K562 (cell line): ENCODE measurements around the gene AJAP1. TPM values are rescaled to one million over a fixed set of nuclear protein-coding genes. Genes with fewer than 3 reads are reported as not detected.

ENCODE experiments used
- ATAC-seq: fragments of 200-7000 bp; cut with Tn5 transposase; 3 replicates; pipeline ENCODE4 v1.9.1; 2020; ENCODE audit warnings: moderate library complexity
- BruUV-seq: library from RNA; stranded (reverse); fragments of 400-500 nt; replicated peaks from 2 replicates; lab custom pipeline; 2021; lab: Mats Ljungman, UMichigan
- CTCF ChIA-PET: fragments of 300-600 bp; formaldehyde crosslinking; extraction: SDS; loops from one replicate; lab custom pipeline; 2021; ENCODE audit warnings: low intra/inter-chr PET ratio; lab: Yijun Ruan, JAX
- POLR2A ChIA-PET: fragments of 300-600, 350-650 bp; sonication (Branson Sonifier 250); formaldehyde crosslinking; extraction: SDS; loops from one replicate; lab custom pipeline; 2021; ENCODE audit warnings: antibody characterized with exemption, inconsistent platforms; lab: Yijun Ruan, JAX
- DNase-seq, 4 experiments: peaks; one replicate each; pipeline versions ENCODE4 v3.0.0 to v3.0.0-alpha.2; 2011 to 2018; ENCODE audit warnings: low spot score in 3 of 4, mixed read lengths in 3 of 4; ENCODE audit errors: extremely low read depth in 1 of 4
- FAIRE-seq: peaks from 2 replicates; lab custom pipeline; 2011; peaks lifted over from hg19 to GRCh38; lab: Jason Lieb, UNC
- H2AFZ ChIP-seq: 2 replicates; pipeline ENCODE4 v1.6.0; 2011; ENCODE audit warnings: low read depth, low read length, control low read depth, inconsistent platforms
- H3K27ac ChIP-seq: fragments of 200-600 bp; 3 replicates; pipeline ENCODE4 v1.8.0; 2011; ENCODE audit warnings: low read depth, mild to moderate bottlenecking, control low read depth, inconsistent platforms, low read length, moderate library complexity, mixed read lengths; ENCODE audit errors: extremely low read depth
- H3K27me3 ChIP-seq, 2 experiments: fragments of 300-600 bp in 1 of 2; 2 replicates in 1 of 2; 3 replicates in 1 of 2; pipeline versions ENCODE4 v1.6.0 to v1.8.0; 2011; ENCODE audit warnings: inconsistent platforms in 2 of 2, low read length in 2 of 2, mild to moderate bottlenecking in 1 of 2, mixed read lengths in 1 of 2, moderate library complexity in 1 of 2; ENCODE audit not compliant: control insufficient read depth in 2 of 2, insufficient read depth in 2 of 2
- H3K36me3 ChIP-seq: fragments of 300-600 bp; 3 replicates; pipeline ENCODE4 v1.8.0; 2011; ENCODE audit warnings: mild to moderate bottlenecking, low read length, inconsistent platforms; ENCODE audit not compliant: control insufficient read depth, insufficient read depth
- H3K4me1 ChIP-seq, 2 experiments: fragments of 200-600 bp in 1 of 2; replicated peaks in 1 of 2; 2 replicates in 1 of 2; 3 replicates in 1 of 2; pipeline versions ENCODE4 v1.5.1 to v1.8.0; 2011; ENCODE audit warnings: inconsistent platforms in 2 of 2, low read length in 2 of 2, mild to moderate bottlenecking in 1 of 2, mixed read lengths in 1 of 2, moderate library complexity in 1 of 2; ENCODE audit not compliant: control insufficient read depth in 2 of 2, insufficient read depth in 2 of 2
- H3K4me2 ChIP-seq: 2 replicates; pipeline ENCODE4 v1.6.1; 2011; ENCODE audit warnings: low read length, control low read depth, inconsistent platforms, mixed read lengths; ENCODE audit not compliant: insufficient read depth
- H3K4me3 ChIP-seq: fragments of 200-600 bp; sonication (generic), shearing (Covaris generic); 2 replicates; pipeline ENCODE4 v1.5.1; 2016; ENCODE audit warnings: control low read depth, inconsistent platforms
- H3K79me2 ChIP-seq: fragments of 200-600 bp; 3 replicates; pipeline ENCODE4 v1.8.0; 2011; ENCODE audit warnings: low read length, inconsistent platforms; ENCODE audit not compliant: control insufficient read depth, insufficient read depth
- H3K9ac ChIP-seq, 2 experiments: 2 replicates each; pipeline versions ENCODE4 v1.6.0 to v1.6.1; 2011; ENCODE audit warnings: low read depth in 2 of 2, low read length in 2 of 2, control low read depth in 1 of 2, inconsistent platforms in 1 of 2, mild to moderate bottlenecking in 1 of 2, mixed read lengths in 1 of 2; ENCODE audit not compliant: insufficient read depth in 1 of 2
- H3K9me1 ChIP-seq: one replicate; pipeline ENCODE4 v1.6.0; 2011; ENCODE audit warnings: inconsistent platforms, mild to moderate bottlenecking, low read length, moderate library complexity; ENCODE audit not compliant: control insufficient read depth, insufficient read depth
- H3K9me3 ChIP-seq: replicated peaks from 2 replicates; pipeline ENCODE4 v1.5.1; 2011; ENCODE audit warnings: low read depth, low read length, inconsistent platforms; ENCODE audit not compliant: control insufficient read depth, insufficient read depth
- H4K20me1 ChIP-seq: replicated peaks from 2 replicates; pipeline ENCODE4 v1.6.1; 2011; ENCODE audit warnings: low read length, inconsistent platforms, mixed read lengths; ENCODE audit not compliant: control insufficient read depth, insufficient read depth
- BRD9 ChIP-seq: fragments of 450-650 bp; IDR thresholded peaks from 2 replicates; pipeline ENCODE4 v1.6.1; 2018; ENCODE audit warnings: low read depth; ENCODE audit not compliant: partially characterized antibody
- CHCHD3 ChIP-seq: fragments of 250-450 bp; sonication (Bioruptor Pico); IDR thresholded peaks from 2 replicates; pipeline ENCODE4 v2.1.2; 2022; ENCODE audit warnings: mild to moderate bottlenecking
- ETV5 ChIP-seq: sonication (generic); formaldehyde crosslinking; IDR thresholded peaks from 2 replicates; pipeline ENCODE4 v1.4.0; 2020; ENCODE audit warnings: low read depth, mild to moderate bottlenecking, missing genetic modification reagents
- EZH2 ChIP-seq: IDR thresholded peaks from 2 replicates; pipeline ENCODE4 v1.6.1; 2012; ENCODE audit warnings: low read depth, mild to moderate bottlenecking, inconsistent platforms, low read length, borderline replicate concordance
- JUND ChIP-seq, 2 experiments: IDR thresholded peaks; 2 replicates in 1 of 2; 3 replicates in 1 of 2; pipeline ENCODE4 v1.6.1; 2011; ENCODE audit warnings: borderline replicate concordance in 2 of 2, low read depth in 2 of 2, low read length in 2 of 2, improper control_type of control experiment in 1 of 2, missing biosample characterization in 1 of 2, missing genetic modification characterization in 1 of 2, missing genetic modification reagents in 1 of 2
- MLLT1 ChIP-seq, 2 experiments: fragments of 450-650 bp; IDR thresholded peaks; 2 replicates each; pipeline ENCODE4 v1.6.1; 2016
- NFATC3 ChIP-seq: fragments of 450-650 bp; IDR thresholded peaks from 2 replicates; pipeline ENCODE4 v1.6.1; 2017; ENCODE audit warnings: mild to moderate bottlenecking
- NFIC ChIP-seq: fragments of 450-650 bp; IDR thresholded peaks from 2 replicates; pipeline ENCODE4 v1.6.1; 2017; ENCODE audit warnings: mild to moderate bottlenecking, inconsistent platforms
- NR2C2 ChIP-seq, 2 experiments: fragments of 200-800 bp in 1 of 2; sonication (Bioruptor generic) in 1 of 2; sonication (generic) in 1 of 2; formaldehyde crosslinking in 1 of 2; IDR thresholded peaks; 2 replicates each; pipeline versions ENCODE4 v1.6.1 to v1.8.0; 2016 to 2022; ENCODE audit warnings: mild to moderate bottlenecking in 1 of 2, missing compliant biosample characterization in 1 of 2, missing genetic modification characterization in 1 of 2, missing genetic modification reagents in 1 of 2
- RBM22 ChIP-seq: fragments of 200-400 bp; formaldehyde crosslinking; IDR thresholded peaks from 2 replicates; pipeline ENCODE4 v1.6.1; 2018; ENCODE audit warnings: low read length, low read depth; ENCODE audit not compliant: poor library complexity, severe bottlenecking
- RBM34 ChIP-seq: fragments of 200-400 bp; formaldehyde crosslinking; IDR thresholded peaks from 2 replicates; pipeline ENCODE4 v1.6.1; 2018; ENCODE audit warnings: low read length, borderline replicate concordance; ENCODE audit not compliant: insufficient read depth
- TGIF2 ChIP-seq: sonication (generic); formaldehyde crosslinking; IDR thresholded peaks from 2 replicates; pipeline ENCODE4 v1.8.1; 2022; ENCODE audit warnings: mild to moderate bottlenecking, missing genetic modification reagents, moderate library complexity
- THAP7 ChIP-seq: fragments of 250-450 bp; sonication (Bioruptor Pico); IDR thresholded peaks from 2 replicates; pipeline ENCODE4 v1.5.0; 2021
- ZBTB34 ChIP-seq: fragments of 250-450 bp; sonication (Bioruptor Pico); IDR thresholded peaks from 2 replicates; pipeline ENCODE4 v1.8.0; 2021; ENCODE audit warnings: mild to moderate bottlenecking, moderate library complexity
- ZNF398 ChIP-seq: fragments of 250-450 bp; sonication (Bioruptor Pico); IDR thresholded peaks from 2 replicates; pipeline ENCODE4 v1.8.0; 2021; ENCODE audit warnings: moderate library complexity, mild to moderate bottlenecking, inconsistent platforms
- WGBS: fragments of 100-300 bp; shearing (Covaris generic); methylation state at CpG from one replicate; pipeline ENCODE4 v1.1.6; 2016; ENCODE audit warnings: low coverage, mixed read lengths; ENCODE audit not compliant: insufficient coverage; ENCODE audit errors: missing lambda C conversion rate; 5-methylcytosine and 5-hydroxymethylcytosine counted together
- in situ Hi-C: fragments of 300-500 bp; cut with MboI; formaldehyde crosslinking; loops from 4 replicates; pipeline ENCODE4 v1.15.0; 2018; ENCODE audit warnings: inconsistent platforms, mixed read lengths
- intact Hi-C: fragments of 100-400 bp; cut with micrococcal nuclease; formaldehyde crosslinking; loops from 2 replicates; pipeline ENCODE4 v1.14.2; 2022
- polyA plus RNA-seq, 8 experiments: library from polyadenylated mRNA; depleted of rRNA in 4 of 8; stranded (reverse) in 5 of 8; unstranded in 3 of 8; fragments of >200 nt; fragmentation: Nextera tagmentation in 2 of 8; fragmentation: Illumina TruSeq in 1 of 8; extraction: Ambion mirVana in 2 of 8; extraction: Trizol in 1 of 8; gene quantifications; 2 replicates each; pipeline versions ENCODE4 v1.2.1 to v1.2.3, GENCODE V29; 2011 to 2014; ENCODE audit warnings: inconsistent platforms in 1 of 8, missing spikeins in 1 of 8
- total RNA-seq, 7 experiments: library from RNA; depleted of rRNA in 6 of 7; stranded (reverse); fragments of >200 nt in 6 of 7; fragmentation: Illumina TruSeq in 2 of 7; extraction: Trizol in 2 of 7; gene quantifications; 2 replicates each; pipeline versions ENCODE4 v1.2.1 to v1.2.3, GENCODE V29; 2011 to 2021; ENCODE audit warnings: low replicate concordance in 1 of 7

AJAP1 gene
- total and polyA plus RNA-seq, 9 of the 15 experiments (the other 6 are each of a cell fraction or from before 2014, with no cell fraction given) = not detected

GRCh38 chr1:4616831-4617465 is 37.5 kb upstream of the AJAP1 start:
- intact Hi-C loops (no loop called here), in situ Hi-C loops (no loop called here)
- Histone ChIP-seq H3K27me3 (peaks cover 0 to 21% of the 10 kb centered on the region in 2 experiments; a peak in 3 of 5 replicates), H3K4me2 (no peak overlapping the region), H3K36me3 (no peaks in the 10 kb centered on the region), H3K4me3 (no peak overlapping the region), H4K20me1 (no peaks in the 10 kb centered on the region), H3K27ac (no peak overlapping the region), H3K9me3 (no peaks in the 10 kb centered on the region), H3K4me1 (no peaks in the 10 kb centered on the region), H3K79me2 (no peaks in the 10 kb centered on the region), H2AFZ (no peak overlapping the region), H3K9ac (no peak overlapping the region), H3K9me1 (no peaks in the 10 kb centered on the region)
- BruUV-seq = no TSS peak
- under 1% methylated on average over 18 of the region's 18 CpGs for WGBS
- DNase-seq (no peak), ATAC-seq (no peak), FAIRE-seq (no peak)
- POLR2A ChIA-PET = no interaction called here
- CTCF ChIA-PET = no interaction called here
- TF ChIP-seq CHCHD3 (no peak), JUND (IDR thresholded peaks at IDR 0.05; ENCODE audit: borderline replicate concordance, low read depth, low read length) (no peak), JUND (tag; IDR thresholded peaks at IDR 0.05; ENCODE audit: borderline replicate concordance, low read depth, low read length) (no peak), ETV5 (CRISPR knock-in tag) (no peak), RBM34 (no peak), RBM22 (no peak), MLLT1 (IDR thresholded peaks at IDR 0.05) (no peak), EZH2 (no peak), TGIF2 (CRISPR knock-in tag) (no peak), THAP7 (CRISPR knock-in tag) (no peak), ZNF398 (CRISPR knock-in tag) (no peak), NR2C2 (CRISPR knock-in tag; IDR thresholded peaks at IDR 0.05) (no peak), NR2C2 (tag; IDR thresholded peaks at IDR 0.05) (no peak), BRD9 (no peak), NFATC3 (no peak), ZBTB34 (CRISPR knock-in tag) (no peak), NFIC (no peak)
